GM18507 (cell line): ENCODE results near the gene OLA1.

Experiments
- DNase-seq: peaks from one replicate; pipeline ENCODE4 v3.0.0; 2011; ENCODE audit warnings: low read depth; ENCODE audit not compliant: insufficient read length; ENCODE audit errors: extremely low spot score
- FAIRE-seq: peaks from 2 replicates; lab custom pipeline; 2011; peaks lifted over from hg19 to GRCh38; lab: Jason Lieb, UNC

Gene OLA1

GRCh38 chr2:174023591-174024523 is 224.5 kb downstream of the OLA1 start:
- DNase-seq = no peak
- FAIRE-seq = no peak
